Mucosa of gallbladder (tissue), 1 donor: ENCODE measurements around the gene ACTL7B. TPM values are rescaled to one million over a fixed set of nuclear protein-coding genes. Genes with fewer than 3 reads are reported as not detected.
"Not testable (repeated sequence)": the region's sequence is repeated elsewhere in the genome, so short reads cannot be mapped to it uniquely, and the experiment has no call there.

Experiments used
- DNase-seq: peaks from one replicate; pipeline ENCODE4 v3.0.0-alpha.2; 2020; ENCODE audit warnings: low spot score
- total RNA-seq: library from RNA; stranded (reverse); gene quantifications from one replicate; pipeline ENCODE4 v1.2.1, GENCODE V29; 2021
- donor health status: DM: no; HTN: no; CAD: no.

Gene ACTL7B
- total RNA-seq, 1 donor from 2014 or later, result not detected

GRCh38 chr9:108844391-108844790, 11.4 kb downstream of the ACTL7B start:
- DNase-seq, result no peak

DNA sequence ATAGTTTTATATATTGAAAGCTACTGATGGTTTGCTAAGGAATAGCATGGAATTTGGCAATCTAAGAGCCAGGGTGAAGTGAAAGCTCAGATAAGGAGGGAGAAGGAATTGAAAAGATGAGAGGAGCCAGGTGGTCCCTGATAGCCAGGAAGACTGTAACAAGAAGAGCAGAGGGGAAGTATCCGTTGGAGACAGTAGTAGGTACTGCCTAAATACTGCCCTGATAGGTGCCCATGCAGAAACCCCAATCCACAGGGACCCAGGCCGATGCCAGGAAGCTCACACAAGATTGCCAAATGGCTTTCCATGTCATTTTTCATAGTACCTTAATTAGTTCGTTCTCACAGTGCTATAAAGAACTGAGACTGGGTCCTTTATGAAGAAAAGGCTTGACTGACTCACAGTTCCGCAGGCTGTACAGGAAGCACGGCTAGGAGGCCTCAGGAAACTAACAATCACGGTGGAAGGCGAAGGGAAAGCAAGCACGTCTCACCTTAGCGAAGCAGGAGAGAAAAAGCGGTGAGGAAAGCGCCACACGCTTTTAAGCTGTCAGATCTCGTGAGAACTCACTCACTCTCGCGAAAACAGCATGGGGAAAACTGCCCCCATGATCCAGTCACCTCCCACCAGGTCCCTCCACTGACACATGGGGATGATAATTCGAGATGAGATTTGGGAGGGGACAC, 13.0 kb downstream of the ACTL7B start:
- DNase-seq, result no peak

DNA sequence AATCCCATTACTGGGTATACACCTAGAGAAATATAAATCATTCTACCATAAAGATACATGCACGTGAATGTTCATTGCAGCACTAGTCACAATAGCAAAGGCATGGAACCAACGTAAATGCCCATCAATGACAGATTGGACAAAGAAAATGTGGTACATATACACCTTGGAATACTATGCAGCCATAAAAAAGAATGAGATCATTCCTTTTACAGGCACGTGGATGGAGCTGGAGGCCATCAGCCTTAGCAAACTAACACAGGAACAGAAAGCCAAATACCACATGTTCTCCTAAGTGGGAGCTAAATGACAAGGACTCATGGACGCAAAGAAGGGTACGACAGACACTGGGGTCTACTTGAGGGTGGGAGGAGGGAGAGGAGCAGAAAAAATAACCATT, 16.2 kb downstream of the ACTL7B start:
- DNase-seq, result not testable (repeated sequence)

DNA sequence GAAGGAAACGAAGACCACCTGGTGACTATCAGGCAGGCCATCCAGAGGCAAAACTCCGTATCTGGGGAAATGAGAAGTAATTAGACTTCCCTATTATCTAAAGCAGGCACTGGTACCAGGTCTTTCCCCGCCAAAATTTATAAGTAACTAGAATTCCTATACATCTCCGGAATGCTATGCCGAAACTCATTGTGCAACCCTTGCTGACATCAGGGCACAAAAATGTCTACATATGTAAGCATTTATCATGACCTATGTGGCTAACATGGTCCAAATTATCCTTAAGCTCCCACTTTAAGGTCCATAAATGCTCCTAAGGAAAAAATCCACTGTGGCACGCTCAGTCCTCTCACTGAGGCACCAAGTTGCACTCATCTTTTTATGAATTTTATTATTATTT, 17.8 kb downstream of the ACTL7B start:
- no peak for DNase-seq

GRCh38 chr9:108837530-108837929, 18.3 kb downstream of the ACTL7B start:
- DNase-seq, result no peak

GRCh38 chr9:108836781-108837180, 19.0 kb downstream of the ACTL7B start:
- DNase-seq, result no peak

DNA sequence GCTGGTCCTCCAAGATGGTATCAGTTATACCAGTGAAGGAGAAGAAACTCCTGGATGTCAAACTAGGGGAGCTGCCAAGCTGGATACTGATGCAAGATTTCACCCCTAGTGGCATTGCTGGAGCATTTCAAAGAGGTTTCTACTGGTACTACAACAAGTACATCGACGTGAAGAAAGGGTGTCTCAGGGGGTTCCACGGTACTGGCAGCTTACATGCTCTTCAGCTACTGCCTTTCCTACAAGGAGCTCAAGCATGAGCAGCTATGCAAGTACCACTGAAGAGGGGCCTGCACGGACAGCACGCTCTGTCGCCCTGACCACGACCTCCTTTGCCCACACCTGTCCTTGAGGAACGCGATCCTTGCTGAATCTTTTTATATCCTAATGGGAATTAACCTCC, 19.5 kb downstream of the ACTL7B start:
- DNase-seq, result no peak

DNA sequence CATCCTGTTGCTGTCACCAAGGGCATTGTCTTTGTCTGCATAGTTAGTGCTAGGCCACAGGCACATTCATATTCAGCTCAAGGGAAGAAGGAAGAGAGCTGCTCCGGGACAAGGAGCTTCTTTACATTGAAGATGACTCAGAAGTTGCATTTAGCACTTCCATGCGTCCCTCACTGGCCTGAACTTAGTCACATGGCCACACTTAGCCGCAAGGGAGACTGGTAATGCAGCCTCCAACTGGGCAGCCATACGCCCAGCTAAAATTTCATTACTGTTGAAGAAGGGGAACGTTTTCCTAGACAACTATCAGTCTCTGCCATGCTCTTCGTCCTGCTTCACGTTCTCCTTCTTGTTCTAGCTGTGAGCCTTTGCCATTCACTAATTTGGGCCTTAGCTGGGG, 20.0 kb downstream of the ACTL7B start:
- no peak for DNase-seq

GRCh38 chr9:108834959-108835665, 20.7 kb downstream of the ACTL7B start:
- no peak for DNase-seq

DNA sequence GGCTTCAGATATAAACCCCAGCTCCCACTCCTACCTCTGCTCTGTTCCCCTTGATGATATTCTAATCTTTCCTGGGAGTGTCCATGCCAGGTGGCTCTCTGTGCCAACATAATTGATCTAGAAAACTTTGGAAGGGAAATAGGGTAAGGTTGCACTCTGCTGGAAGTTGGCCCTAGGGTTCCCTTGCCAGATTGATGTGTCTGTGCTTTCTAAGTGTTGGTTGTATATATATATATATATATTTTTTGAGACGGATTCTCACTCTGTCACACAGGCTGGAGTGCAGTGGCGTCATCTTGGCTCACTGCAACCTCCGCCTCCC, 23.6 kb downstream of the ACTL7B start:
- no peak for DNase-seq

DNA sequence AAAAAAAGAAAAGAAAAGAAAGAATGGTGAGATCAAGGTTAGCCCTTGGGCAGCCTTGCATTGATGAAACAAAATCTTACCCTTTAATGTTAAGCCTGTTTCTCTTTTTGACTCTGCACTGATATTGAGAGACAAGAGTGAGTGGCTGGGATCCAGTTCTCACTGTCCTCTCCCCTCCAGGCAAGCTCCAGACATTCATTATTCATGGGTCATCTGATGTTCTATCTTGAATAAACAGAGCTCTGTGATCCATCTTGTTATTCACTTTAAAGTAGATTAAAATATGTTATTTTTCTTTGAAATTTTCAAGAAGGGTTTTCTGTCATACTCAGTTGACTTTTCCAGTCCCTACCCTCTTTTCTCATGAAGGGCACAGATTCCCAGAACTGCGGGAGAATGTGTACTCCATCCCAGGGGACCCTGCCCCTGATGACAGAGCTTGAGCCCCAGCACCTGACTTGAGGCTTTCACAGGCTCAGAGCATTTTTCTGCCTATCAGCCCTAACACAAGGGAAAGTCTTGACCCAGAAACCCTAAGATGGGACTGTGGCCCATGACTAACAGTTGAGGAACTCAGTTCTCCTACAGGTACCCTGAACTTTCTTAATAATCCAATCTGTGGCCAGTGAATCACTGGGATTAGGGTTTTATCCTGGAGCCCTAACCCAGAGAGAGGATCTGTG, 24.1 kb downstream of the ACTL7B start:
- DNase-seq, result no peak

DNA sequence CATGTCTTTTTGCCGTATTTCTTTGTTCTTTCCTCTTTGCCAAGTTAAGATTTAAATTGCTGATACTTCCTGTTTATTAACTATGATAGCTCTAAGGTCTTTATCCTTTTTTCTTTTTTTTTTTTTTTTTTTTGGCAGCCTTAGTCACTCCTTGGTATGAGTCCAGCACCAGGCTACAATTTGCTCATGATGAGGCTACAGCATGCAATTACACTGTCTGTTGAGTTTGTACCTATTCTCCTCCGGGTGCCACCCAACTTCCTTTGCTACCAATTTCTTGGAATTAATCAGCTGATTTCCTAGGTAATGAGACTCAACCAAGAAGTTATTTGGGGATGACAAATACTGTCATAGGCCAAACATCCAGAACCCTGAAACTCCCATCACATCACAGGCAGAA, 25.5 kb downstream of the ACTL7B start:
- DNase-seq, result no peak

DNA sequence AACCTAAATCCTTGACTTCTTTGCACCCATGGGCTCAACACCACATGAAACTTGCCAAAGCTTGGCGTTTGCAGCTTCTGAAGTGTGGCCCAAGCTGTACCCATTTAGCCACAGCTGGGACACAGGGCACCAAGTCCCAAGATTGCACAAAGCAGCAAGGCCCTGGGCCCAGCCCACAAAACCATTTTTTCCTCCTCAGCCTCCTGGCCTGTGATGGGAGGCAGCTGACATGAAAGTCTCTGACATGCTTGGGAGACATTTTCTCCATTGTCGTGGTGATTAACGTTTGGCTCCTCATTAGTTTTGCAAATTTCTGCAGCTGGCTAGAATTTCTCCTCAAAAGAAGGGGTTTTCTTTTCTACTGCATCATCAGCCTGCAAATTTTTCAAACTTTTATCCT, 32.0 kb downstream of the ACTL7B start:
- DNase-seq, result no peak

DNA sequence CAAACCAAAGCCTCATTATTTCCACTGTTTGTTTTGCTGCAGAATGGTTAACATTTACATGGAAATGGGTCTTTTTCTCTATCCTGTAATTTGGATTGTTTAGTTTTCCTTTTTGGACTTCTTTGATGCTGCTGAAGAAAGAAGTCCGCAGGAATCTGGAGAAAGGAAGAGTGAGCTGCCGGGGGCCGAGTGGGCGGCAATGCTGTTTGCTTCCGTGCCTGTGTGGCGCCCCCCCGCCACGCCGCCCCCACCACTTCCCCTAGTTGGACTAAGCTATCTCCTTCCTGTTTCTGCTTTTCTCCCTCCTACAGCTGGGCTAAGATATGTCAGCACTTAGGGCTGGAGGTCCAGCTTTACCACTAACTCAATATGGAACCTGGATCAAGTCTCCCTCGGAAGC, 39.7 kb downstream of the ACTL7B start:
- DNase-seq, result no peak

- DNase-seq, result no peak
Observed at GRCh38 chr9:108815156-108815555, 40.6 kb downstream of the ACTL7B start.

- no peak for DNase-seq
Observed at GRCh38 chr9:108813951-108814601, 41.7 kb downstream of the ACTL7B start.

DNA sequence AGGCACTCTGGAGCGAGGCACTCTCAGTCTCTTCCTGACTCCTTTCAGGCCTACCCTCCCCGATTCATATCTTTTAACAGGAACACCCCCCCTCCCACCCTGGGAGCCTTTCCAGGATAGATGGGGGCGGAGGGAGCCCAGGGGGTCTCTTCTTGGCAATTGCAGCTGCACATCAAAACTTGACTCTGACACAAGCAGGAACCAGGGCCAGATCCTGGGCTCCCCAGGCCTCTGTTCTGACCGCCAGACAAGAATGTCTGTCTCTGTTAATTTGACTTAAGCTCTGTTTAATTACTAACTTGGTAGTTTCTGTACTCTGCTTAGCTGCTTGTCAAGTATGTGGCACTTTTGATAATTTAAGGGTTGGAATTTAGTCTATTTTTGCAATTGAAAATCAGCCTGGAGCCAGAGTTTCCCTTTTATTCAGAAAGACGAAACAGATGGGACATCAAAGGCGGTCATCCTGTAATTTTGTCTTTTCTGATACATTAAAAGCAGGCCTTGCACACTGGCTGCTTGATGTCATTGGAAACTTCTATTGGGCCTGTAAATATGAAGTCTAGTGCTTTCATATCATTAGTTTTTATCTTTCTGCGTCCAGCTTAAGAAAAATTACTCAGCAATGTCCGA, 43.3 kb downstream of the ACTL7B start:
- no peak for DNase-seq

- DNase-seq, result no peak
Observed at GRCh38 chr9:108811944-108812343, 43.8 kb downstream of the ACTL7B start.

DNA sequence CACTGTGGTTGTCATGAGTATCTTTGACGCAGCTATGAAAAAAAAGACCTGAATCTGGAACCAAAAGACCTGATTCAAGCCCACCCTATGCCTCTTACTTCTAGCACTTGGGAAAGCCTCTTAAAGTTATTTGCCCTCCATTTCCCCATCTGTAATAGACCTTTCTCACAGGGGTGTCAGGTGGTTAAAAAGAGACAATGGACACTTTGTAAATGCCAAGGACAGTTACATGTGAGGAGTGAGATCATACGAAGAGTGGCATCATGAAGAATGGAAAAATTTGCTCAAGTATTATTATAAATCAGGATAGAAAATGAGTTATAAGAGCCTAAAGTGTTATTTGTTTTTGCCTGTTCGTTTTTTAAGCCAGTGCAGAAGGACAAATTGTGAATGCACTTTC, 46.5 kb downstream of the ACTL7B start:
- no peak for DNase-seq
